DMS153 (cell line): ENCODE results near the gene TSPAN14.
"Not testable (repeated sequence)": the region's sequence is repeated elsewhere in the genome, so short reads cannot be mapped to it uniquely, and the experiment has no call there.

Experiments
- DNase-seq: peaks from one replicate; lab custom pipeline; 2025; lab: John Stamatoyannopoulos, UW

TSPAN14 gene

GRCh38 chr10:80470266-80470665 is 16.2 kb downstream of the TSPAN14 start:
- no peak for DNase-seq

DNA sequence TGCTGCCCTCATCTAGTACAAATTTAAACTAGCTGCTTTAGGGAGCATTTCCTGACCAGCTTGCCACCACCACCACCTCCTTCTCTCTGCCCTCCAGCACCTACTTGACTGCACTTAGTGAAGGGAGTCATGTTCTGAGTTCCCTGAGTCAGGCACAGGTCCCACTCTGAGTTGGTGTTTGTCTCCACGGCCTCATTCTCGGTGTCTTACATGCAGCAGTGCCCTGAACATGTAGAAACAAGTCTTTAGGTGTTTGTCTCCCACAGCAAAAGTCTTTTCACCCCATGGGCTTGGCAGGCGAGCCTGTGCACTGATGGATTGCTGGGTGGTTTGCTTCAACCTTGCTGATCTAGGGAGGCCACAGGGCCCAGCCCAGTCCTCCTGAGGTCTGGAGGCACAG is 16.9 kb downstream of the TSPAN14 start:
- DNase-seq, result no peak

- DNase-seq, result no peak
Measured at GRCh38 chr10:80471715-80472233, 17.7 kb downstream of the TSPAN14 start.

DNA sequence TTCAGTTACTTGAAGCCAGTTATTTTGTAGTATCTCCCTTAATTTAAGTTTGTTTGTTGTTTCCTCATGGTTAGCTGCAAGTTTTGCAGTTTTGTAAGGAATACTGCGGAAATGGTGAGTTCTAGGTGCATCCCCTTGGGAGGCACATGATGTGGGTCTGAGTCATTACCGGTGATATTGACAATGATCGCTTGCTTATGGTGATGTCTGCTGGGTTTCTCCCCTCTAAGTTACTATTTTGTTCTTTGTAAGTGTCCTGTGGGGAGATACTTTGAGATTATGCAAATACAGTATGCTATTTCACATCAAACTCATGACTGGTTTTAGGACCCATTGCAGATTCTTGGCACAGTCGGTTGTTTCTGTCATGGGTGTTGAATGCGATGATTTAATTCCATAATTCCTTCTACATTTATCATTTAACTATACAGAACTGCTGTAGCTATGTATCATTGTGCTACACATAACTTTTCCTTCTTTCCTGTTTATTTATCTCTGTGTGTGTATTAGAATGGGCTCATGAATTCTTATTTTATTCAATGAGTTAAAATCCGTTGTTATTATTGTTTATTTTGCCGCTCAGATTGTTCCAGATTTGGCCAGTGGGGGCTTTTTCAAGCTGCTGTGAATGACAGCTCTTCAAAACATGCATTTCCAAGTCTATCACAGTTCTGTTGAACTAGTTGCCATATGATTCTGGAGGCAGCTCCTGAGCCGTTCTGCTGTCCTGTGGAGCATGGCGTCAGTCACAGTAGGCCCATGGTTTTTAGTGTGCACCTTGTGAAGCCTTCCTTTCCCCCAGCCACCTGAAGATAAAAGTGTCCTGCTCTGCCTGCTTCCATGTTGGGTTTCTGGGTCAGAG is 18.4 kb downstream of the TSPAN14 start:
- DNase-seq, result no peak

DNA sequence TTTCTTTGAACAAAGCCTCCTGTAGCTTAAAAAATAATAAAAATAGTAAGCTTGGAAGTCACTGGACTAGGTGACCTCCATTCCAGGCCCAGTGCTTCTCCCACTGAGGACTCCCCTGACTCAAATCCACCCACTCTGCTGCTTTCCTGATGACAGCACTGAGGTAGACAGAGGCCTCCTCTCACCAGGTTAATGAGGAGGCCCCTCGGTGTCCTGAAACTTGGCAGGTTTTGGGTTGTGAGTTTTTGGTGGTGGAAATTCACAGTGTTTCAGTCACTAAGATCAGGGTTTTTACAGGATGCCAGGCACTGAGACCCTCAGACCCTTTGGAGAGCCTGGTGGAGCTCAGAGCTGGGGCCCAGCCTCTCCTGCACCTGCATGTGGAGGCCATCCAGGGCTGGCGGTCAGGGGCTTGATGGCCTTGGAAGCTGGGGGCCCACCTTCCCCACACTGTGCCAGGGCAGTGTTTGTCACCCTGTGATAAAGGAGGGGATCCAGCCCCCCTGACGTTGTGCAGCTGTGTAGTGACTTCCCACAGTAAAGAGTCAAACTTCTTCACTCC is 19.1 kb downstream of the TSPAN14 start:
- no peak for DNase-seq

GRCh38 chr10:80473692-80474596 is 19.8 kb downstream of the TSPAN14 start:
- DNase-seq, result no peak

DNA sequence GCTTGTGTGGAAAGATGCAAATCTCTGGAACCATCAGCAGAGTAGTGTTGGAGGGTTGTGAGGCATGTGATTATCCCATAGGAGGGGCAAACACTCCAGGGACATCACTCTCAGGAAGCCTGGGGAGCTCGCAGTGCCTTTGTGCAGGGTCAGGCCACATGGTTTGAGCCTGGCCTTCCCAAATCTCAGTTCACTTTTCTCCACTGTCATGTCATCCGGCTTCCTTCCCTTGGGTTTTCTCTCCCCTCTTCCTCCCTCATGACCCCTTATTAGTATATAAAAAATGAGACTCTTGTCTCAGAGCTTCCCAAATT is 20.4 kb downstream of the TSPAN14 start:
- no peak for DNase-seq

DNA sequence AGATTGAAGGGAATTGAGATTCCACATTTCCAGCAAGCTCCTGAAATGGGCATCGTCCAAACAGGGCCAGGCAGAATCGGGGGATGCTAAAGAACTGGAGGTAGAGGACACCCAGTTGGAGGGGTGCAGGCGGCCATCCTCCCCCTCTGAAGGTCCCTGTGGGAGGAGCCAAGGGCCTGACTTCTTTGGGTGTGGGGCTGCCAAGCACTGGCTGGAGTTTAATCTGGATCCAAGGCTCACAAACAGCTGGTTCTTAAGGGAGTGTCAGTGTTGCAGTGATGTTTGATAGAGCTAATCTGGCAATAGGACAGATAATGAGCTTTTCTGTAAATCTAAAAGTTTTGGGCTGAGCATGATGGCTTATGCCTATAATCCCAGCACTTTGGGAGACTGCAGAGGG is 20.8 kb downstream of the TSPAN14 start:
- no peak for DNase-seq

DNA sequence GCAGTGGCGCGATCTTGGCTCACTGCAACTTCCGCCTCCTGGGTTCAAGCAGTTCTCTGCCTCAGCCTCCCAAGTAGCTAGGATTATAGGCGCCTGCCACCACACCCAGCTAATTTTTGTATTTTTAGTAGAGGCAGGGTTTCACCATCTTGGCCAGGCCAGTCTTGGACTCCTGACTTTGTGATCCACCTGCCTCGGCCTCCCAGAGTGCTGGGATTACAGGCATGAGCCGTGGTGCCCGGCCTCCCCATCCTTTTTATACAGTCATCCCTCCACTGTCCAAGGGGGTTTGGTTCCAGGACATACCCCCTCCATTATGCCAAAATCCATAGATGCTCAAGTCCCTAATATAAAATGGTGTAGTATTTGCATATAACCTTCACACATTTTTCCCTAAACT is 21.5 kb downstream of the TSPAN14 start:
- not testable (repeated sequence) for DNase-seq

DNA sequence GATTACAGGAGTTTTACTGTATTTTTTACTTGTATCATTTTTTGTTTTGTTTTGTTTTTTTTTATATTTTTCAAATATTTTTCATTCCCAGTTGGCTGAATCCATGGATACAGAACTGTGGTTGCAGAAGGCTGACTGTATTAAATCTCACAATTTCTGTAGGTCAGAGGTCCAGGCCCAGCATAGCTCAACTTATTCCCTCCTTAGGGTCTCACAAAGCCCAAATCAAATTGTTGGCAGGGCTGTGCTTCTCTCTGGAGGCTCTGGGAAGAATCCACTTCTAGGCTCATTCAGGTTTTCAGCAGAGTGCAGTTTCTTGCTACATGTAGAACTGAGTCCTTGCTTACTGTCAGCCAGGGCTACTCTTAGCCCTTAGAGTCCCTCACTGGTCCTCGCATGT is 22.6 kb downstream of the TSPAN14 start:
- DNase-seq, result no peak

DNA sequence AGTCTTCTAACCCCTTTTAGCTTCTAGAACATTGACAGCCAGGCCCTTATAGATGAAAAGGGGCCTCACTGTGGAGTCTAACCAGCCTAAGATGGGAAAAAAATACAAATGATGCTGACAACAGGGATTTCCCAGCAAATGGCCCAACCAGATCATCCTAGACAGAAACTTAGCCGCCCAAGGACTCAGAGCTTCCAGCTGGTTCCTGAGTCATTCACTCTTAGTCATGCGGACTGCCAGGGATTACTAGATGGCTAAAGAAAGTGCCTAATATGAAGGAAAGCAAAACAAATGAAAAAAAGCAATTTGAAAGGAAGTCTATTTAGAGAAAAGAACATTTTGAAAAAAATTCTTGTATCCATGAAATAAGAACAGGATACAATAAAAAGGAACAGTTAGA is 23.7 kb downstream of the TSPAN14 start:
- no peak for DNase-seq

DNA sequence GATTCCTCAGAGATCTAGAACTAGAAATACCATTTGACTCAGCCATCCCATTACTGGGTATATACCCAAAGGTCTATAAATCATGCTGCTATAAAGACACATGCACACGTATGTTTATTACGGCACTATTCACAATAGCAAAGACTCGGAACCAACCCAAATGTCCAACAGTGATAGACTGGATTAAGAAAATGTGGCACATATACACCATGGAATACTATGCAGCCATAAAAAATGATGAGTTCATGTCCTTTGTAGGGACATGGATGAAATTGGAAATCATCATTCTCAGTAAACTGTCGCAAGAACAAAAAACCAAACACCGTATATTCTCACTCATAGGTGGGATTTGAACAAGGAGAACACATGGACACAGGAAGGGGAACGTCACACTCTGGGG is 26.3 kb downstream of the TSPAN14 start:
- DNase-seq, result not testable (repeated sequence)

DNA sequence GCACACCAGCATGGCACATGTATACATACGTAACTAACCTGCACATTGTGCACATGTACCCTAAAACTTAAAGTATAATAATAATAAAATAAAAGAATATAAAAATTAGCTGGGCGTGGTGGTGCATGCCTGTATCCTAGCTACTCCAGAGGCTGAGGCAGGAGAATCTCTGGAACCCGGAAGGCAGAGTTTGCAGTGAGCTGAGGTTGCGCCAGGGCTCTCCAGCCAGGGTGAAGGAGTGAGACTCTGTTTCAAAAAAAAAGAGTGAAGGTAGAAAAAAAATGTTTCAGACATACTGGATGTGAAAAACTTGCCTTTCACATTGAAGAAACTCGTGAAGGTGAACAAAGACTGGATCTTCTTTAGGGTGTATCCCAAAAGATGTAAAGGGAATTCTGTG is 26.7 kb downstream of the TSPAN14 start:
- no peak for DNase-seq

- no peak for DNase-seq
Measured at GRCh38 chr10:80484243-80484642, 30.1 kb downstream of the TSPAN14 start.

- DNase-seq, result no peak
Measured at GRCh38 chr10:80484676-80485075, 30.6 kb downstream of the TSPAN14 start.

- DNase-seq, result no peak
Measured at GRCh38 chr10:80485076-80485945, 31.2 kb downstream of the TSPAN14 start.

- DNase-seq, result no peak
Measured at GRCh38 chr10:80485946-80486764, 32.0 kb downstream of the TSPAN14 start.

- no peak for DNase-seq
Measured at GRCh38 chr10:80486785-80487420, 32.8 kb downstream of the TSPAN14 start.

- no peak for DNase-seq
Measured at GRCh38 chr10:80487421-80487785, 33.3 kb downstream of the TSPAN14 start.

- no peak for DNase-seq
Measured at GRCh38 chr10:80487791-80488538, 33.9 kb downstream of the TSPAN14 start.
